PFSK-1 (cell line): ENCODE data around the gene PSMC1.

ENCODE experiments used
- FOXP2 ChIP-seq: optimal IDR thresholded peaks from 2 replicates; pipeline ENCODE3; 2011; ENCODE audit warnings: borderline replicate concordance, control low read depth, inconsistent platforms; ENCODE audit not compliant: insufficient read depth; ENCODE audit errors: extremely low read length, extremely low read depth
- POLR2AphosphoS5 ChIP-seq: IDR thresholded peaks from 2 replicates; pipeline ENCODE4 v1.6.1; 2012; ENCODE audit warnings: low read depth, mild to moderate bottlenecking, control low read depth, low read length, moderate library complexity
- REST ChIP-seq, 2 experiments: IDR thresholded peaks; 2 replicates each; pipeline versions ENCODE4 v1.6.1 to v1.8.0; 2011 to 2012; ENCODE audit warnings: low read depth in 2 of 2, low read length in 2 of 2, control low read depth in 1 of 2, inconsistent platforms in 1 of 2, mild to moderate bottlenecking in 1 of 2, moderate library complexity in 1 of 2; ENCODE audit not compliant: insufficient read depth in 1 of 2
- SIN3A ChIP-seq: IDR thresholded peaks from 2 replicates; pipeline ENCODE4 v1.6.1; 2012; ENCODE audit warnings: mild to moderate bottlenecking, low read length, moderate library complexity, borderline replicate concordance; ENCODE audit not compliant: insufficient read depth
- TAF1 ChIP-seq: IDR thresholded peaks from 2 replicates; pipeline ENCODE4 v1.6.1; 2012; ENCODE audit warnings: low read length, control low read depth, borderline replicate concordance; ENCODE audit not compliant: insufficient read depth

PSMC1 gene

DNA sequence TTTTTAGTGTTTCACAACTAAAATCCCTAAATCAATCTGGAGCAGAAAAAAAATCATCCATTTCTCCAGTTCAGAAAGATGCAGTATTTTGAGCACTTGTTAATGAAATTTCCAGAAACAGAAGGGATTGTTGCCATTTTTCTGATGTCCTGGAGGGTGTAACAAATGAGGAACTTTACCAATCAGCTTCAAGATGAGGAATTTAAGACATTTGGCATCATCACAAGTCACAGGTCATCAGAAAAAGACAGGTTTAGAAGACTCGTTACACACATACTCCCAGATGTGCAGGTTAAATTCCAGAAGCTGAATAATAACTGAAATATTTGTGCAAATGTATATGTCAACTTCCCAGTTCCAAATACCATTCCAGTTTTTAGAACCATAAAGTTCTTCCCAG, 482 bp upstream of the PSMC1 start:
- TF ChIP-seq TAF1, result no peak
- no peak for TF ChIP-seq REST (IDR thresholded peaks at IDR 0.05; ENCODE audit: insufficient read depth in 1 of 2, low read depth in 2 of 2, low read length in 2 of 2)
- TF ChIP-seq FOXP2, result no peak
- TF ChIP-seq POLR2AphosphoS5, result no peak
- TF ChIP-seq SIN3A, result no peak

- no peak for TF ChIP-seq FOXP2
- TF ChIP-seq SIN3A, result no peak
- TF ChIP-seq TAF1, result no peak
- no peak for TF ChIP-seq POLR2AphosphoS5
- TF ChIP-seq REST (IDR thresholded peaks at IDR 0.05; ENCODE audit: insufficient read depth in 1 of 2, low read depth in 2 of 2, low read length in 2 of 2), result no peak
Measured at GRCh38 chr14:90263748-90264449, 7.5 kb downstream of the PSMC1 start.

DNA sequence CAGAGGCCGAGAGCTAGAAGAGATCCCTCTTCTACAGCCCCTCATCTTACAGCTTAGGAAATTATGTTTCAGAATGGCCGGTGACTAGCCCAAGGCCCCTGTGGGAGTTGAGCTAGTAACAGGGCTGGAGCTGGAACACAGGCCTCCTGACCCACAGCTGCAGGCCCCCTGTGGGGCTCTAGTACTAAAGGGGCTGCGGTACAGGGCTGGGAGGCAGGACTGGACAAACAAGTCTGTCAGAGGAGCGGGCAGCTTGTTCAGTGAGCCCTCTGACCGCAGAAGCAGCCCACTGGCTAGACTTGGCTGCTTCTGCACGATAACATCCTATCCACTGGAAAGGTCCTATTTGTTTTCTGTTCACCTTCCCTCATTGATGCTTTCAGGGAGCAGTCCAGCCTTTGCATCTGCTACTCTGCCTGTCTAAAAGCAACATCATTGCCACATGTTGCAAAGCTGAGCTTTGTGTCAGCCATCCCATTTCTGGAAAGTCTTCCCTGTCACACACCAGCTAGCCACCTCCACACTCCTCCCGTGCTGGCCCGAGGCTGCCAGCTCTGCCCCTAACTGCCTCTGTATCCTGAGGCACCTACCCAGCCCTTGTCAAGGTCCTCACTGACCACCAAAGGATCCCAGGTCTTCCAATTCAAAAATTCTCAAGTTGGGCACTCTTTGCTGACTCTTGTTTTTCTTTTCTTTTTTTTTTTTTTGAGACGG, 10.2 kb downstream of the PSMC1 start:
- TF ChIP-seq REST (IDR thresholded peaks at IDR 0.05; ENCODE audit: insufficient read depth in 1 of 2, low read depth in 2 of 2, low read length in 2 of 2), result no peak

- TF ChIP-seq FOXP2 (no peak), REST (IDR thresholded peaks at IDR 0.05; ENCODE audit: insufficient read depth in 1 of 2, low read depth in 2 of 2, low read length in 2 of 2) (no peak), TAF1 (no peak), POLR2AphosphoS5 (no peak), SIN3A (no peak)
Measured at GRCh38 chr14:90268420-90268819, 12.1 kb downstream of the PSMC1 start.
